Measurements from ENCODE around the gene CARD16. TPM values are rescaled to one million over a fixed set of nuclear protein-coding genes. Genes with fewer than 3 reads are reported as not detected.
A peak's percentile ranks its signal among the peaks of the same experiment; 100 is the strongest.

The CARD16 gene
- total RNA-seq, 1 experiment from 2014 or later, result 14.4 TPM

DNA sequence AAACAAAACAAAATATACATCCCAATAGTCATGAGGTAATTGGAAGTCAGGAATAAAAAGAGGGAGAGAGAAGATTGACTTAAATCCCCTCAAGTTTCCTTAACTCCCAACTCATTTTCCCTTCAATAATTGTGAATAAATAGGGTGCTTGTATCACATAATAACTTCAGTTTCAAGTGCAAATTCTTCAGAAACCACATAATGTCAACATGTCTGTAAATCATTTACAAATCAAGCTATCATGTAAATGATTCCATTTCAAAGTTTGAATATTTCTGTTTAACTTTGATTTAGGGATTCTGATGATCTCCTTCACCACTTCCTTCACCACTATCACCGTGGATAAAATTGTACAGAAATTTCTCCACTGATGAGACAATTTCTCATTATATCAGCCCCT lies 45.4 kb downstream of the CARD16 start:
- no peak for DNase-seq (ENCODE audit: unreplicated experiment)
- H3K27me3 Mint-ChIP-seq (ENCODE audit: insufficient read depth, unreplicated experiment), result no peaks in the 10 kb centered on the region
- CTCF ChIA-PET, result no interaction called here
- BruUV-seq (replicated peaks), result no TSS peak
- intact Hi-C loops (cut with micrococcal nuclease), result no loop called here
- H3K36me3 Mint-ChIP-seq (ENCODE audit: insufficient read depth, unreplicated experiment), result no peaks in the 10 kb centered on the region
- no peak overlapping the region for H3K4me3 Mint-ChIP-seq (ENCODE audit: unreplicated experiment)
- H3K4me1 Mint-ChIP-seq (ENCODE audit: insufficient read depth, unreplicated experiment), result no peaks in the 10 kb centered on the region
- peaks cover 9% of the 10 kb centered on the region for H3K9me3 Mint-ChIP-seq (ENCODE audit: unreplicated experiment)
- POLR2A ChIA-PET, result no interaction called here
- TF ChIP-seq, protein P1, sequence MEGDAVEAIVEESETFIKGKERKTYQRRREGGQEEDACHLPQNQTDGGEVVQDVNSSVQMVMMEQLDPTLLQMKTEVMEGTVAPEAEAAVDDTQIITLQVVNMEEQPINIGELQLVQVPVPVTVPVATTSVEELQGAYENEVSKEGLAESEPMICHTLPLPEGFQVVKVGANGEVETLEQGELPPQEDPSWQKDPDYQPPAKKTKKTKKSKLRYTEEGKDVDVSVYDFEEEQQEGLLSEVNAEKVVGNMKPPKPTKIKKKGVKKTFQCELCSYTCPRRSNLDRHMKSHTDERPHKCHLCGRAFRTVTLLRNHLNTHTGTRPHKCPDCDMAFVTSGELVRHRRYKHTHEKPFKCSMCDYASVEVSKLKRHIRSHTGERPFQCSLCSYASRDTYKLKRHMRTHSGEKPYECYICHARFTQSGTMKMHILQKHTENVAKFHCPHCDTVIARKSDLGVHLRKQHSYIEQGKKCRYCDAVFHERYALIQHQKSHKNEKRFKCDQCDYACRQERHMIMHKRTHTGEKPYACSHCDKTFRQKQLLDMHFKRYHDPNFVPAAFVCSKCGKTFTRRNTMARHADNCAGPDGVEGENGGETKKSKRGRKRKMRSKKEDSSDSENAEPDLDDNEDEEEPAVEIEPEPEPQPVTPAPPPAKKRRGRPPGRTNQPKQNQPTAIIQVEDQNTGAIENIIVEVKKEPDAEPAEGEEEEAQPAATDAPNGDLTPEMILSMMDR (IDR thresholded peaks at IDR 0.05; ENCODE audit: unreplicated experiment), result no peak
- no peak overlapping the region for H3K27ac Mint-ChIP-seq (ENCODE audit: low read depth, unreplicated experiment)

- DNase-seq (ENCODE audit: unreplicated experiment), result no peak
- CTCF ChIA-PET, result interaction anchor here (0.6 to 1.5 kb wide), 9 partner anchors 12 to 1811 kb away, joined by 3 to 12 read pairs (median 4); no protein-coding TSS in a partner anchor
- BruUV-seq (replicated peaks), result no TSS peak
These were observed 47.8 kb downstream of the CARD16 start for GRCh38 chr11:104997288-104997687.

DNA sequence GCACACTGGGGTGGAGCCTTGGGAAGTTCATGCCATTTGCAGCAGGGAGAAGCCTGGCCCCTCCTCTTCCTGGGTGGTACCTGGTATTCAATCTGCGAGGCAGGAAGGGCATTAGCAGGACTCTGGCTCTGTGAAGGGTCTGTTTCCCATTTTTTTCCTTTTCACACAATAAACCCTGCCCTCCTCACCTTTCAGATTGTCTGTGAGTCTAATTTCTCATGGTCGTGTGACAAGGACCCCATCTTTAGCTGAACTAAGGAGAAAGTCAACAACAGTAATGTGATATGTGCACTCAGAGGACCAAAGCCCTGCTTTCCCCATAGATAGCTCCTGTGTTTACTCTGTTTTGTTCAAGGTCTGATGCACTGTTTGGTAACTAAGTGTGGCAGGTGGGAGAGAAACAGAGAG lies 50.1 kb downstream of the CARD16 start:
- H3K27ac Mint-ChIP-seq (ENCODE audit: low read depth, unreplicated experiment), result no peak overlapping the region
- H3K27me3 Mint-ChIP-seq (ENCODE audit: insufficient read depth, unreplicated experiment), result no peaks in the 10 kb centered on the region
- no peaks in the 10 kb centered on the region for H3K4me1 Mint-ChIP-seq (ENCODE audit: insufficient read depth, unreplicated experiment)
- intact Hi-C loops (cut with micrococcal nuclease), result no loop called here
- H3K9me3 Mint-ChIP-seq (ENCODE audit: unreplicated experiment), result peaks cover 11% of the 10 kb centered on the region
- DNase-seq (ENCODE audit: unreplicated experiment), result no peak
- TF ChIP-seq, protein P1 (IDR thresholded peaks at IDR 0.05; ENCODE audit: unreplicated experiment), result no peak
- CTCF ChIA-PET, result no interaction called here
- H3K36me3 Mint-ChIP-seq (ENCODE audit: insufficient read depth, unreplicated experiment), result no peaks in the 10 kb centered on the region
- BruUV-seq (replicated peaks), result no TSS peak
- POLR2A ChIA-PET, result no interaction called here
- no peak overlapping the region for H3K4me3 Mint-ChIP-seq (ENCODE audit: unreplicated experiment)

More at GRCh38 chr11:104997288-104997687, 47.8 kb downstream of the CARD16 start:
- Mint-ChIP-seq H3K9me3 (ENCODE audit: unreplicated experiment) (peaks cover 14% of the 10 kb centered on the region), H3K4me3 (ENCODE audit: unreplicated experiment) (no peak overlapping the region), H3K27me3 (ENCODE audit: insufficient read depth, unreplicated experiment) (no peaks in the 10 kb centered on the region), H3K36me3 (ENCODE audit: insufficient read depth, unreplicated experiment) (no peaks in the 10 kb centered on the region), H3K4me1 (ENCODE audit: insufficient read depth, unreplicated experiment) (no peaks in the 10 kb centered on the region), H3K27ac (ENCODE audit: low read depth, unreplicated experiment) (no peak overlapping the region)
- POLR2A ChIA-PET, result interaction anchor here (0.8 kb wide), 2 partner anchors 27 to 50 kb away, joined by 3 read pairs; no protein-coding TSS in a partner anchor
- intact Hi-C loops (cut with micrococcal nuclease), result no loop called here
- TF ChIP-seq, protein P1 (IDR thresholded peaks at IDR 0.05; ENCODE audit: unreplicated experiment), result peak; percentile 15

GRCh38 chr11:104992781-104993180 lies 52.4 kb downstream of the CARD16 start:
- Mint-ChIP-seq H3K36me3 (ENCODE audit: insufficient read depth, unreplicated experiment) (no peaks in the 10 kb centered on the region), H3K4me3 (ENCODE audit: unreplicated experiment) (no peak overlapping the region), H3K4me1 (ENCODE audit: insufficient read depth, unreplicated experiment) (no peaks in the 10 kb centered on the region), H3K27me3 (ENCODE audit: insufficient read depth, unreplicated experiment) (no peaks in the 10 kb centered on the region), H3K27ac (ENCODE audit: low read depth, unreplicated experiment) (no peak overlapping the region), H3K9me3 (ENCODE audit: unreplicated experiment) (peaks cover 18% of the 10 kb centered on the region)
- DNase-seq (ENCODE audit: unreplicated experiment), result no peak
- TF ChIP-seq, protein P1 (IDR thresholded peaks at IDR 0.05; ENCODE audit: unreplicated experiment), result no peak
- ChIA-PET CTCF (interaction anchor here (0.8 kb wide), 1 partner anchor 14 kb away, joined by 3 read pairs; no protein-coding TSS in a partner anchor), POLR2A (no interaction called here)
- BruUV-seq (replicated peaks), result no TSS peak
- intact Hi-C loops (cut with micrococcal nuclease), result no loop called here
